Hepatic stellate cell (primary cell): ENCODE data around the gene COMMD4.
"Not testable (repeated sequence)": the region's sequence is repeated elsewhere in the genome, so short reads cannot be mapped to it uniquely, and the experiment has no call there.

ENCODE experiments used
- DNase-seq: peaks from one replicate; pipeline ENCODE4 v3.0.0; 2011; ENCODE audit warnings: low spot score

The COMMD4 gene

GRCh38 chr15:75332093-75332492 is 3.8 kb upstream of the COMMD4 start:
- DNase-seq = not testable (repeated sequence)

- not testable (repeated sequence) for DNase-seq
Observed at GRCh38 chr15:75333654-75334419, 2.0 kb upstream of the COMMD4 start.

- DNase-seq = no peak
Observed at GRCh38 chr15:75335313-75335704, 554 bp upstream of the COMMD4 start.

- no peak for DNase-seq
Observed at GRCh38 chr15:75338661-75339240, 2.9 kb downstream of the COMMD4 start.

- no peak for DNase-seq
Observed at GRCh38 chr15:75339531-75340240, 3.8 kb downstream of the COMMD4 start.

GRCh38 chr15:75342221-75342620 is 6.4 kb downstream of the COMMD4 start:
- DNase-seq = no peak

GRCh38 chr15:75343953-75344352 is 8.1 kb downstream of the COMMD4 start:
- DNase-seq = not testable (repeated sequence)

GRCh38 chr15:75346796-75347221 is 10.9 kb downstream of the COMMD4 start, which contains the start of gene NEIL1:
Gene NEIL1 (plus strand): TSS chr15:75347039. CDS start chr15:75348906, 1,867 bp downstream.
- DNase-seq = no peak

- peak; percentile 49 for DNase-seq
Observed at GRCh38 chr15:75347222-75348033, 11.6 kb downstream of the COMMD4 start.

GRCh38 chr15:75348034-75348561 is 12.2 kb downstream of the COMMD4 start:
- DNase-seq = no peak

- DNase-seq = no peak
Observed at GRCh38 chr15:75348562-75349350, 12.9 kb downstream of the COMMD4 start.

- DNase-seq = not testable (repeated sequence)
Observed at GRCh38 chr15:75349351-75349669, 13.4 kb downstream of the COMMD4 start.

GRCh38 chr15:75349851-75350588 is 14.2 kb downstream of the COMMD4 start:
- DNase-seq = no peak

- DNase-seq = no peak
Observed at GRCh38 chr15:75350601-75351361, 14.9 kb downstream of the COMMD4 start.

GRCh38 chr15:75352186-75353080 is 16.6 kb downstream of the COMMD4 start:
- no peak for DNase-seq

GRCh38 chr15:75353604-75354003 is 17.7 kb downstream of the COMMD4 start:
- DNase-seq = no peak

GRCh38 chr15:75354454-75354853 is 18.6 kb downstream of the COMMD4 start:
- no peak for DNase-seq

GRCh38 chr15:75355369-75355768 is 19.5 kb downstream of the COMMD4 start:
- no peak for DNase-seq

GRCh38 chr15:75356006-75356405 is 20.1 kb downstream of the COMMD4 start:
- DNase-seq = no peak
